ENCODE data around the gene CTU2. TPM values are rescaled to one million over a fixed set of nuclear protein-coding genes. Genes with fewer than 3 reads are reported as not detected.

Gene CTU2
- total and polyA plus RNA-seq, 9 of the 15 experiments (the other 6 are each of a cell fraction or from before 2014, with no cell fraction given) = 1.3 to 105 (median 23.2) TPM

DNA sequence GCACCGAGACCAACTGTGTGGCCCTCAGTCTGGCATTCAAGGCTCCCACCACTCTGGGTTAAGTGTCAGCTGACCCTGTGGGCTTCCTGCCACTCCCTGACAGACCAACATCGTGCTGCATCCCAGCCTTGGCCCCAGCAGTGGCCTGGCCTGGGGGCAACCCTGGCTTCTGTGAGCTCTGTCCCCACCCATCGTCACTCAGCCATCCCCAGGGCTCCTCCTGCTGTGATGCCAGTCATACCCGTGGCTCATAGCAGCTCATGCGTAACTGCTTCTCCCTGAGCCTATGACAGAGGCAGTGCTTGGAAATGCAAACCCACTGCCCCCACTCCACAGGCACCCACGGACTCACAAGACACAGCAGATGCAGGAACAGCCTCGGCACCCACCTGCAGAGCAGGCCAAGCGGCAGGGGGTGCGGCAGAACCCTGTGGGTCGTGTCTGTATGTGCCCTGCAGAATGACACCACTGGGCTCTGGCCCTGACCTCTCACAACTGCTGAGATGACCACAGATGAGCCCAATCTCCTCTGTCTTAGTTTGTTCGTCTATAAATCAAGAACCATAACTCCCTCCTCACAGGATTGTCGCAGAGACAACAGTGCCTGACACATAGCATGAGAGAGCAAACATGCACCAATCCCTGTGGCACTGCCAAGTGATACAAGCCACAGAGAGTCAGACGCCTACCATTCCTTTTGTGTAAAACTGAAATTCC, 52.1 kb downstream of the CTU2 start:
- TF ChIP-seq POLR2G (IDR thresholded peaks at IDR 0.05; ENCODE audit: low read depth, low read length) (peak; percentile 51), U2AF1 (optimal IDR thresholded peaks at IDR 0.05; ENCODE audit: low read depth, low read length) (no peak), SRSF9 (IDR thresholded peaks at IDR 0.05; ENCODE audit: borderline replicate concordance, low read depth, low read length) (no peak), RBM22 (IDR thresholded peaks at IDR 0.05; ENCODE audit: low read depth, low read length, poor library complexity, severe bottlenecking) (peak; percentile 28), KLF10 (CRISPR knock-in tag; IDR thresholded peaks at IDR 0.05) (no peak), ZNF699 (CRISPR knock-in tag; IDR thresholded peaks at IDR 0.05; ENCODE audit: insufficient replicate concordance) (no peak), MBD2 (IDR thresholded peaks at IDR 0.05; ENCODE audit: borderline replicate concordance, low read depth) (no peak), POLR2A (conservative IDR thresholded peaks at IDR 0.05) (0 out of 2 replicates have a peak, but pooled peaks have one; percentile 36), TAF9B (IDR thresholded peaks at IDR 0.05; ENCODE audit: partially characterized antibody) (no peak), RBM39 (optimal IDR thresholded peaks at IDR 0.05; ENCODE audit: low read depth, low read length) (no peak), CCNT2 (IDR thresholded peaks at IDR 0.05; ENCODE audit: borderline replicate concordance, extremely low read depth, insufficient read length, low read depth, low read length) (no peak), GATAD2A (IDR thresholded peaks at IDR 0.05) (no peak), CREB1 (IDR thresholded peaks at IDR 0.05) (no peak), CREB1 (CRISPR knock-in tag; IDR thresholded peaks at IDR 0.05) (0 out of 2 replicates have a peak, but pooled peaks have one; percentile 21)
- TF ChIP-seq, protein P1, sequence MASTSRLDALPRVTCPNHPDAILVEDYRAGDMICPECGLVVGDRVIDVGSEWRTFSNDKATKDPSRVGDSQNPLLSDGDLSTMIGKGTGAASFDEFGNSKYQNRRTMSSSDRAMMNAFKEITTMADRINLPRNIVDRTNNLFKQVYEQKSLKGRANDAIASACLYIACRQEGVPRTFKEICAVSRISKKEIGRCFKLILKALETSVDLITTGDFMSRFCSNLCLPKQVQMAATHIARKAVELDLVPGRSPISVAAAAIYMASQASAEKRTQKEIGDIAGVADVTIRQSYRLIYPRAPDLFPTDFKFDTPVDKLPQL (IDR thresholded peaks at IDR 0.05; ENCODE audit: extremely low read depth, insufficient read length) = no peak
- in situ Hi-C loops (cut with MboI) = no loop called here
- Histone ChIP-seq H2AFZ (ENCODE audit: low read depth, low read length) (no peak overlapping the region), H3K4me1 (replicated peaks in 1 of 2; ENCODE audit: control insufficient read depth in 2 of 2, insufficient read depth in 2 of 2, low read length in 2 of 2) (peaks cover 18 to 93% of the 10 kb centered on the region in 2 experiments), H3K9ac (ENCODE audit: insufficient read depth in 1 of 2, low read depth in 2 of 2, low read length in 2 of 2) (peak overlapping the region; percentile 4 to 61; a peak in 2 of 4 replicates), H3K4me3 (no peak overlapping the region), H4K20me1 (replicated peaks; ENCODE audit: control insufficient read depth, insufficient read depth, low read length) (peaks cover 88% of the 10 kb centered on the region), H3K27ac (ENCODE audit: extremely low read depth, low read depth, low read length) (peak overlapping the region; percentile 18; the same call in 2 of the 3 replicates), H3K27me3 (ENCODE audit: control insufficient read depth in 2 of 2, insufficient read depth in 2 of 2, low read length in 2 of 2) (no peaks in the 10 kb centered on the region), H3K79me2 (ENCODE audit: control insufficient read depth, insufficient read depth, low read length) (peaks cover 96% of the 10 kb centered on the region), H3K9me1 (ENCODE audit: control insufficient read depth, insufficient read depth, low read length) (peaks cover 39% of the 10 kb centered on the region), H3K36me3 (ENCODE audit: control insufficient read depth, insufficient read depth, low read length) (peaks cover 95% of the 10 kb centered on the region), H3K4me2 (ENCODE audit: insufficient read depth, low read length) (no peak overlapping the region), H3K9me3 (replicated peaks; ENCODE audit: control insufficient read depth, insufficient read depth, low read depth, low read length) (no peaks in the 10 kb centered on the region)
- ATAC-seq = no peak
- CTCF ChIA-PET (ENCODE audit: low intra/inter-chr PET ratio) = no interaction called here
- 78% methylated on average over 13 of the region's 13 CpGs for WGBS (ENCODE audit: insufficient coverage, low coverage, missing lambda C conversion rate)
- BruUV-seq (replicated peaks) = no TSS peak
- no peak for DNase-seq (ENCODE audit: extremely low read depth in 1 of 4, low spot score in 3 of 4)
- FAIRE-seq = peak; percentile 32
- intact Hi-C loops (cut with micrococcal nuclease) = no loop called here
- POLR2A ChIA-PET = interaction anchor here (0.9 to 8.9 kb wide), 8 partner anchors 9 to 37 kb away, joined by 3 to 102 read pairs (median 4); no protein-coding TSS in a partner anchor
